ENCODE results near the gene OR2A2.
A peak's percentile ranks its signal among the peaks of the same experiment; 100 is the strongest.
"Not testable (repeated sequence)": the region's sequence is repeated elsewhere in the genome, so short reads cannot be mapped to it uniquely, and the experiment has no call there.

Gene OR2A2, protein sequence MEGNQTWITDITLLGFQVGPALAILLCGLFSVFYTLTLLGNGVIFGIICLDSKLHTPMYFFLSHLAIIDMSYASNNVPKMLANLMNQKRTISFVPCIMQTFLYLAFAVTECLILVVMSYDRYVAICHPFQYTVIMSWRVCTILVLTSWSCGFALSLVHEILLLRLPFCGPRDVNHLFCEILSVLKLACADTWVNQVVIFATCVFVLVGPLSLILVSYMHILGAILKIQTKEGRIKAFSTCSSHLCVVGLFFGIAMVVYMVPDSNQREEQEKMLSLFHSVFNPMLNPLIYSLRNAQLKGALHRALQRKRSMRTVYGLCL

DNA sequence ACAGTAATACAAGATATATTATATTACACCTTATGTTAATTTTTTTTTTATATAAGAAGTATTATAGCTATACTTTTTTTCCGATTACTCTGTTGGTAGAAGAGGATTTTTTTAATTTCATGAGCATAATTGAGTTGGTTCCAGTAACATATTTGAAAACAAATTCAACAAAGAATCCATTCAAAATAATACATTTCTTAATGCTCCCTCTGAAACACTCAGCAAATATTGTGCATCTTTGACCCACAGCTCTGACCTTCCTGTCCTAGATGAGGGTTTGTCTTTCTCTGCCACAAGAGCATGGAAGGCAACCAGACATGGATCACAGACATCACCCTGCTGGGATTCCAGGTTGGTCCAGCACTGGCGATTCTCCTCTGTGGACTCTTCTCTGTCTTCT, at the start of gene OR2A2:
Gene OR2A2 (plus strand): TSS at position 301 of the 400 bp plus-strand sequence. CDS start 0 bp downstream, at position 301.
- no peak for DNase-seq (ENCODE audit: low read depth in 2 of 2)

DNA sequence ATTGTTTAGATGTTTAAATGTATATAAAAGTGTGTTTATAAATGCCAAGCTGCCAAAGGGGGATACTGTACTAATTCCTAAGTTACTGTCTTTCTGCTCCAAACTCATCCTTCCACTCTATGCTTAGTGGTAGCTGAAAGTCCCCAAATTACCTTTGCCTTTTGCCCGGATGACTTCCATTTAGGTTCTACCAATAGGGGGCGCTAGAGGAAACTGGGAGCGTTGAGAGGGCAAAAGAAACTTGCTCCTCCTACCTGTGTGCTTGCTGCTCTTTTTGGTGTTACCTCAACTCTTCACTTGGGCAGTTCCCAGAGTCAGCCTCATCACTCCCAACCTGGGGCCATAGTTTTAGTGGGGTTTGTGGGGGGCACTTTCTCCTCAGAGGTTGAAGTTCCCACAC, 45.7 kb upstream of the OR2A2 start:
- no peak for DNase-seq (ENCODE audit: low read depth in 2 of 2)

- DNase-seq (ENCODE audit: low read depth in 2 of 2) = no peak
These were observed 39.9 kb upstream of the OR2A2 start, which contains the start of gene OR2A25 for GRCh38 chr7:144069511-144069910. TSS of gene OR2A25 (plus strand) at chr7:144069811. CDS start at chr7:144074220, 4,409 bp downstream.

GRCh38 chr7:144069953-144070352, 39.4 kb upstream of the OR2A2 start:
- DNase-seq (ENCODE audit: low read depth in 2 of 2) = no peak

DNA sequence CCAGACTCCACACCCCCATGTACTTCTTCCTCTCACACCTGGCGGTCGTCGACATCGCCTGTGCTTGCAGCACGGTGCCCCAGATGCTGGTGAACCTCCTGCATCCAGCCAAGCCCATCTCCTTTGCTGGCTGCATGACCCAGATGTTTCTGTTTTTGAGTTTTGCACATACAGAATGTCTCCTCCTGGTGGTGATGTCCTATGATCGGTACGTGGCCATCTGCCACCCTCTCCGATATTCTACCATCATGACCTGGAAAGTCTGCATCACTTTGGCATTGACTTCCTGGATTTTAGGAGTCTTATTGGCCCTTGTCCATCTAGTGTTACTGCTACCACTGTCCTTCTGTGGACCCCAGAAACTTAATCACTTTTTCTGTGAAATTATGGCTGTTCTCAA, 35.0 kb upstream of the OR2A2 start:
- DNase-seq (ENCODE audit: low read depth in 2 of 2) = no peak

- DNase-seq (ENCODE audit: low read depth in 2 of 2) = no peak
These were observed 23.4 kb upstream of the OR2A2 start, which contains the start of gene OR2A12 for GRCh38 chr7:144085978-144086377. TSS of gene OR2A12 (plus strand) at chr7:144086278. CDS start at chr7:144095108, 8,830 bp downstream.

GRCh38 chr7:144086730-144087129, 22.7 kb upstream of the OR2A2 start:
- no peak for DNase-seq (ENCODE audit: low read depth in 2 of 2)

DNA sequence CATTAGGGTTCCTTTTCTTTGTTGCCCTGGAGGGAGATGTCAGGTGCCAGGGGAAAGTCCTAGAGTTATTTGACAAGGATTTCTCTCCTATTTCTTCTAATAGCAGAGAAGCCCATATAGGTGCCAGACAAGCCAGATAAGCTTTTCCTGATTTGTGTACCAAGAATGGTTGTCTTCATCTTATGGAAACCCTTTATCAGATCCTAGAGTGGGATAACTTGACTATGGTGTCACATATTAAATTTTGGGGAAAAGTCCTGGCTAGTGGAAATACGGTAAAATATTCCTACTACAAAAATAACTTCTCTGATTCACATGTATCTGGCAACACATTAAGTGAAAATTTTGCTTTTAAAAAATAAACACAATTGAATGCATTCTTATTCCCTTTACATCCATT, 22.2 kb upstream of the OR2A2 start:
- DNase-seq (ENCODE audit: low read depth in 2 of 2) = no peak

DNA sequence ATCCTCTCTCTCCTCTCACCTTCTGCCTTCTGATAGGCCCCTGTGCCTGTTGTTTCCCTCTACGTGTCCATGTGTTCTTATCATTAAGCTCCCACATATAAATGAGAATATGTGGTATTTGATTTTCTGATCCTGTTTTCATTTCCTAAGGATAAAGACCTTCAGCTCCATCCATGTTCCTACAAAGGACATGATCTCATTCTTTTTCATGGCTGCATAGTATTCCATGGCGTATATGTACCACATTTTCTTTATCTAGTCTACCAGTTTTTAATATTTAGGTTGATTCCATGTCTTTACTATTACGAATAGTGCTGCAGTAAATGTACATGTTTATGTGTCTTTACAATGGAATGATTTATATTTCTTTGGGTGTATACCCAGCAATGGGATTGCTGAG, 18.7 kb upstream of the OR2A2 start:
- DNase-seq (ENCODE audit: low read depth in 2 of 2) = no peak

DNA sequence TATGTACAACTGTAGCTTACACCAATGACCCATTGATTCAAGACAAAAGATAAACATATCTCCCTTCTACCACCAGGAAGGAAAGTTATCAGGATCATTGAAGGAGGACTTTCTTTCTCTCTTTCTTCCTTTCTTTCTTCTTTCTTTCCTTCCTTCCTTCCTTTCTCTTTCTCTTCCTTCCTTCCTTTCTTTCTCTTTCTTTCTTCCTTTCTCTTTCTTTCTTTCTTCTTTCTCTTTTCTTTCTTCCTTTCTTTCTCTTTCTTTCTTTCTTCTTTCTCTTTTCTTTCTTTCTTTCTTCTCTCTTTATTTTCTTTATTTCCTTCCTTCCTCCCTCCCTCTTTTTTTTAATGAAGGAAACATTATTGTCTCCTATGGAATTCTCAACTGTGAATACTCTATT, 10.6 kb upstream of the OR2A2 start:
- DNase-seq (ENCODE audit: low read depth in 2 of 2) = no peak

DNA sequence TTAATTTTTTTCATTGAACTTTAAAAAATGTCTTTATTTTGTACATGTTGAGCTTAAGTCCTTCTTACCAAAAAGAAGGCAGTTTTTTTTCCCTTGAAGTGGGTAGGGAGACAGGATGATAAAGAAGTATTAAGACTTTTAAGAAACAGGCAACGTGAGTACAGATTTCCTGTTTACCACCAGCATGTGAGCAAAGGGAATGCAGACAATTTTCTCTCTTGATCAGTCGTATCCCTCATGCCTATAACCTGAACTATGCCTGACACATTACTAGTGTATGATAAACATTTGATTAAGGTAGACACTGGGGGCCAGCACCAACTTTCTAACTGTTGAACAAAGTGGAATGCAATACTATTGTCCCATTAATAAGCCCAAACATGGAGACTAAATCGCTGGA, 8.8 kb upstream of the OR2A2 start:
- no peak for DNase-seq (ENCODE audit: low read depth in 2 of 2)

DNA sequence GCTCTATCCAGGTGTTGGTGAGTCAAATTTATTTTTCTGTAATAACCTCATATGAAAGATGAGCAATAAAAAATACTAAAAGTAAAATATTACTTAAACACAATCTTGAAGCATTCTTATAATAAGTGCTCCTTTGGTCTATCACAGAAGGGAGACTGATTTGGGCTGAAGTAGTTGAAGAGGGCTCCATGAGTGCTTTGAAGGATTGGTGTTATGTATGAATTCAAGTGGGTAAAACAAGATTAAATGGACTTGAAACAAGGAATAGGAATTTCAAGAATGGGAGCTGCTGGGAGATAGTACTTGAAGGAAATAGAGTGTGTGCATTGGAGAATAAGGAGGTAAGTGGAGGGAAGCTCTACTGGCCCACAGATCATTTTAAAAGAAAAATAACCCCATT, 7.3 kb upstream of the OR2A2 start:
- DNase-seq (ENCODE audit: low read depth in 2 of 2) = no peak

GRCh38 chr7:144105211-144105610, 4.2 kb upstream of the OR2A2 start:
- DNase-seq (ENCODE audit: low read depth in 2 of 2) = no peak

DNA sequence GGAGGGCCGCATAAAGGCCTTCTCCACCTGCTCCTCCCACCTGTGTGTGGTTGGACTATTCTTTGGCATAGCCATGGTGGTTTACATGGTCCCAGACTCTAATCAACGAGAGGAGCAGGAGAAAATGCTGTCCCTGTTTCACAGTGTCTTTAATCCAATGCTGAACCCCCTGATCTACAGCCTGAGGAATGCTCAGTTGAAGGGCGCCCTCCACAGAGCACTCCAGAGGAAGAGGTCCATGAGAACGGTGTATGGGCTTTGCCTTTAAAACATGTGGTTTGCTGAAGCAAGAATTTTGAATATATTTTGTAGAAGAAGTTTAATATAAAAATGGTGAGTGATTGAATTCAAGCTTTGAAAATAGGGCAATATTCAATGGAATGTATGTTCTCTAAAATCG, 889 bp downstream of the OR2A2 start:
- DNase-seq (ENCODE audit: low read depth in 2 of 2) = no peak

GRCh38 chr7:144113651-144114050, 4.3 kb downstream of the OR2A2 start:
- no peak for DNase-seq (ENCODE audit: low read depth in 2 of 2)

DNA sequence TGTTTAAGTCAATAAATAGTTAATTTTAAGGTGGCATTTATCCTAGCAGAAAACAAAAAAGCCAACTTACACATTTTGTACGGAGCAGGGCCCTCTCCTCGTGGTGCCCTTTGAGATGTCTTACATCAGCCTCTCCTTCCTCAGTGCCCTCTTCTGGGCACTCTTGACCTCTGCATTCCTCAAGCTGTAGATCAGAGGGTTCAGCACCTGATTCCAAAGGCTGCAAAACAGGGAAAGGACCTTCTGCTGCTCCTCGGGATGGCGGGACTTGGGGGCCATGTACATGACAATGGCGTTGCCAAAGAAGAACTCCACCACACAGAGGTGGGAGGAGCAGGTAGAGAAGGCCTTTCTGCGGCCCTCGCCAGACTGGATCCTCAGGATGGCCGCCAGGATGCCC, 9.0 kb downstream of the OR2A2 start:
- no peak for DNase-seq (ENCODE audit: low read depth in 2 of 2)

DNA sequence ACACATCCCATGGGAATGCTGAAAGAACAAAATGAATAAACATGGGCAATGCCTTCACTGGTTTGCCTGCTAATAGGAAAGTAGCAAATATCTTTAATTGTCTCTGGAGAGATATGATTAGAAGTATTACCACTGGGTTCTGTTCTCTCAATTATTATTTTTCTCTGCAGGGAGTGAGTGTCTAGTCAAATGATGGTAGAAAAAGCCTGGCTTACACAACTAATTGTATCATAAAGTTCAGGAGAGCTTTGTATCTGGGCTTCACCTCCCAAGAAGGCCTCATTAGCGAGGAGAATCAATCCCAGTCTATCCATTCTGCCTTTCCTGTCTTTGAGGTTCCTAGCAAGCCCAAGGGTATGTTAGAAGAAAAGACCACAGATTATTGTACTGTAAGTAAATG, 13.5 kb downstream of the OR2A2 start, which contains the start of gene OR2A14:
Gene OR2A14 (plus strand): TSS at position 301 of the 400 bp plus-strand sequence. CDS start 5,937 bp downstream, outside the sequence.
- DNase-seq (ENCODE audit: low read depth in 2 of 2) = no peak

DNA sequence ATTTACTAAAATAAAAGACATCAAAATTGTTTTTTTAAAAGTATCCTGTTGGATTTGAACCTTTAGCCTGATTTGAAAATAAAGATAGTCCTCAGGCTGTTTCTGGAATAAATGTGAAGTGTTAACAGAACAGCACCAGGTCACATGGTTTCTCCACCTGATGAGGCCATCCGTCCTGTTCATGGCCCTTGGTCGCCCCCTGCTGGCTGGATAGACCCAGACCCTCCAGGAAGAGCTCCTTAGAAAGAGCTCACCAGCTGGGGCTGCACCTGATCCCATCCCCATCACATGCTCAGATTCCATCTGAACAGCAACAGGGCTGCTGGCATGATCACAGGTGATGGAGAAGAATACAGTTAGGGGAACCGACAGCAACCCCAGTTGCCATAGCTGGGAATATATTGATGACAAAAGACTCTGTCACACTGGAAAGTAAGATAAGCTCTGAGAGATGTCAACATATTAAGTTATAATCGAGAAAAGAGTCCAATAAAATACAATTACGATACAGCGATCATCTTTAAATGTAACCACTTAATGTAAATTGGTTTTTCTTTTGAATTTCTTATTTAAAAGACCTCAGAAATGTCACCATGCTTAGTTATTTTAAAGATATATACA, 18.4 kb downstream of the OR2A2 start:
- peak; percentile 46 to 73 for DNase-seq (ENCODE audit: low read depth in 2 of 2)

GRCh38 chr7:144129601-144130000, 20.2 kb downstream of the OR2A2 start:
- DNase-seq (ENCODE audit: low read depth in 2 of 2) = not testable (repeated sequence)

DNA sequence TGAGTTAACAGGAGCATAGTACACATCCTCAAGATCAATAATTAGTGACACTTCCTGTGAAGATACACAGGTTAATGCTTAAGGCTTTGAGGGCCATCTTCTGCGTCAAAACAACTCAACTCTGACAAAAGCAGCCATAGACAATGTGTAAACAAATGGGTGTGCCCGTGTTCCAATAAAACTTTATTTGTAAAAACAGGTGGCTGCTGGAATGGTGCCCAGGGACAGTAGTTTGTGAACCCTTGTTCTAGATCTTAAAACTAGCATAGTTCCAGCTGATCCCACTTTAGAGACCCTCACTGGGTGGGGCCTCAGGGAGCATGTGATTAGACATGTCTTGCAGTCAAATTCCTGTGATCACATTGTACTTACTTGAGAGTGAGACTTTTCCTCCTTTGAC, 21.3 kb downstream of the OR2A2 start:
- DNase-seq (ENCODE audit: low read depth in 2 of 2) = no peak

DNA sequence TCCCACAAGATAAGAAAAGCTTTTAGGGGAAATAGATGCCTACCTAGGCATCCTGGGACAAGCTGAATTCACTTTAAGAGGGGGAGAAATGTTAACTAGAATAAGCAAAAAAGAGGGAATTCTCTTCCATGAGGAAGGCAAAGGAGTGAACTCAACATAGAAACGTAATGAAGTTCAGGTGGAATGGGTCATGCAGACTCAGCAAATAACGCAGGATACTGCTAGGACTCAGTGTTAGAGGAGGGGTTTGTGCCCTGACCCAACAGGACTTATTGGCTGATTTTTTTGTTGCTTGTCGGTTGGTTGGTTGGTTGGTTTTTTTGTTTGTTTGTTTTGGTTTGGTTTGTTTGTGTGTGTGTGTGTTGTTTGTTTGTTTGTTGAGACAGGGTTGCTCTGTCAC, 22.9 kb downstream of the OR2A2 start:
- no peak for DNase-seq (ENCODE audit: low read depth in 2 of 2)

- no peak for DNase-seq (ENCODE audit: low read depth in 2 of 2)
These were observed 23.9 kb downstream of the OR2A2 start for GRCh38 chr7:144133307-144133706.

GRCh38 chr7:144134116-144134515, 24.7 kb downstream of the OR2A2 start:
- no peak for DNase-seq (ENCODE audit: low read depth in 2 of 2)
